Neural progenitor cell (in vitro differentiated cells): ENCODE results near the gene RABGAP1. TPM values are rescaled to one million over a fixed set of nuclear protein-coding genes. Genes with fewer than 3 reads are reported as not detected.
A peak's percentile ranks its signal among the peaks of the same experiment; 100 is the strongest.

Source experiments
- DNase-seq: peaks from one replicate; pipeline ENCODE4 v3.0.0-alpha.2; 2016; ENCODE audit warnings: low spot score
- H2AFZ ChIP-seq: fragments of 200-600 bp; sonication (generic); replicated peaks from 2 replicates; pipeline ENCODE4 v1.6.1; 2016; ENCODE audit warnings: antibody characterized with exemption
- H3F3A ChIP-seq: fragments of 200-600 bp; sonication (generic); 2 replicates; pipeline ENCODE4 v1.6.1; 2016; ENCODE audit warnings: antibody characterized with exemption, low read depth
- H3K27ac ChIP-seq: fragments of 200-600 bp; sonication (generic); 2 replicates; pipeline ENCODE4 v1.5.1; 2016; ENCODE audit warnings: mild to moderate bottlenecking
- H3K27me3 ChIP-seq: fragments of 200-600 bp; sonication (generic); 2 replicates; pipeline ENCODE4 v1.6.1; 2016; ENCODE audit warnings: mild to moderate bottlenecking, moderate library complexity
- H3K36me3 ChIP-seq: fragments of 200-600 bp; sonication (generic); 2 replicates; pipeline ENCODE4 v1.5.1; 2016
- H3K4me1 ChIP-seq: fragments of 200-600 bp; sonication (generic); 2 replicates; pipeline ENCODE4 v1.6.1; 2016; ENCODE audit warnings: mixed run types
- H3K4me2 ChIP-seq: fragments of 200-600 bp; sonication (generic); 2 replicates; pipeline ENCODE4 v1.6.1; 2016
- H3K4me3 ChIP-seq: fragments of 200-600 bp; sonication (generic); 2 replicates; pipeline ENCODE4 v1.5.1; 2016
- H3K79me2 ChIP-seq: fragments of 200-600 bp; sonication (generic); 2 replicates; pipeline ENCODE4 v1.6.1; 2016; ENCODE audit warnings: low read depth
- H3K9ac ChIP-seq: fragments of 200-600 bp; sonication (generic); 2 replicates; pipeline ENCODE4 v1.6.1; 2016
- H3K9me3 ChIP-seq: fragments of 200-600 bp; sonication (generic); 2 replicates; pipeline ENCODE4 v1.5.1; 2016; ENCODE audit warnings: low read depth
- H4K20me1 ChIP-seq: fragments of 200-600 bp; sonication (generic); 2 replicates; pipeline ENCODE4 v1.6.1; 2016; ENCODE audit warnings: low read depth
- H3K27ac Mint-ChIP-seq: 3 replicates; pipeline ENCODE4 v1.8.0; 2021; ENCODE audit warnings: mixed read lengths
- H3K27me3 Mint-ChIP-seq: 2 replicates; pipeline ENCODE4 v1.8.0; 2022; ENCODE audit warnings: low read depth, mild to moderate bottlenecking, inconsistent platforms, moderate library complexity, mixed read lengths; ENCODE audit not compliant: insufficient read depth
- H3K36me3 Mint-ChIP-seq: 3 replicates; pipeline ENCODE4 v1.8.0; 2021; ENCODE audit warnings: mixed read lengths
- H3K4me1 Mint-ChIP-seq: 3 replicates; pipeline ENCODE4 v1.8.0; 2021; ENCODE audit warnings: mixed read lengths
- H3K4me3 Mint-ChIP-seq: 3 replicates; pipeline ENCODE4 v1.8.0; 2021; ENCODE audit warnings: mild to moderate bottlenecking, moderate library complexity, mixed read lengths
- H3K9me3 Mint-ChIP-seq: 3 replicates; pipeline ENCODE4 v1.8.0; 2020; ENCODE audit warnings: mixed read lengths
- CTCF ChIP-seq: fragments of 200-600 bp; sonication (generic); IDR thresholded peaks from 2 replicates; pipeline ENCODE4 v1.5.1; 2017; ENCODE audit warnings: antibody characterized with exemption, mild to moderate bottlenecking
- EZH2 ChIP-seq: fragments of 200-600 bp; sonication (generic); IDR thresholded peaks from 2 replicates; pipeline ENCODE4 v1.6.1; 2017; ENCODE audit warnings: antibody characterized with exemption, mild to moderate bottlenecking, moderate library complexity
- EZH2phosphoT487 ChIP-seq: fragments of 200-600 bp; sonication (generic); IDR thresholded peaks from 2 replicates; pipeline ENCODE4 v1.6.1; 2017; ENCODE audit warnings: antibody characterized with exemption
- total RNA-seq: library from RNA; depleted of rRNA; stranded (reverse); fragments of >200 nt; gene quantifications from 2 replicates; pipeline ENCODE4 v1.2.3, GENCODE V29; 2015; ENCODE audit warnings: low replicate concordance

The RABGAP1 gene
- total RNA-seq, 1 donor from 2014 or later, result 55.2 TPM

GRCh38 chr9:123108976-123109375 is 168.2 kb downstream of the RABGAP1 start:
- Mint-ChIP-seq H3K36me3 (peaks cover 17% of the 10 kb centered on the region), H3K27ac (peak overlapping the region; percentile 66), H3K9me3 (no peaks in the 10 kb centered on the region), H3K4me1 (peaks cover 3% of the 10 kb centered on the region), H3K27me3 (no peaks in the 10 kb centered on the region), H3K4me3 (no peak overlapping the region)
- Histone ChIP-seq H3K9ac (no peak overlapping the region), H3K36me3 (no peaks in the 10 kb centered on the region), H3F3A (no peaks in the 10 kb centered on the region), H3K27ac (no peak overlapping the region), H2AFZ (no peak overlapping the region), H3K79me2 (no peaks in the 10 kb centered on the region), H3K4me3 (no peak overlapping the region), H3K27me3 (no peaks in the 10 kb centered on the region), H3K4me2 (no peak overlapping the region), H3K4me1 (peaks cover 8% of the 10 kb centered on the region), H3K9me3 (no peaks in the 10 kb centered on the region), H4K20me1 (peaks cover 14% of the 10 kb centered on the region)
- no peak for TF ChIP-seq CTCF
- TF ChIP-seq EZH2phosphoT487, result no peak
- no peak for TF ChIP-seq EZH2
- DNase-seq, result no peak

GRCh38 chr9:123109540-123110279 is 168.9 kb downstream of the RABGAP1 start:
- no peak for DNase-seq
- H3K4me2 ChIP-seq, result no peak overlapping the region
- peaks cover 17% of the 10 kb centered on the region for H3K36me3 Mint-ChIP-seq
- H3F3A ChIP-seq, result no peaks in the 10 kb centered on the region
- H3K4me3 Mint-ChIP-seq, result no peak overlapping the region
- H3K27me3 Mint-ChIP-seq, result no peaks in the 10 kb centered on the region
- H3K4me1 Mint-ChIP-seq, result peaks cover 3% of the 10 kb centered on the region
- H3K9me3 ChIP-seq, result no peaks in the 10 kb centered on the region
- H3K4me3 ChIP-seq, result no peak overlapping the region
- peaks cover 8% of the 10 kb centered on the region for H3K4me1 ChIP-seq
- H3K27ac ChIP-seq, result no peak overlapping the region
- no peaks in the 10 kb centered on the region for H3K27me3 ChIP-seq
- H3K9me3 Mint-ChIP-seq, result no peaks in the 10 kb centered on the region
- no peaks in the 10 kb centered on the region for H3K79me2 ChIP-seq
- no peaks in the 10 kb centered on the region for H3K36me3 ChIP-seq
- no peak overlapping the region for H3K27ac Mint-ChIP-seq
- H4K20me1 ChIP-seq, result peaks cover 14% of the 10 kb centered on the region
- H2AFZ ChIP-seq, result no peak overlapping the region
- TF ChIP-seq EZH2 (no peak), CTCF (no peak), EZH2phosphoT487 (no peak)
- H3K9ac ChIP-seq, result no peak overlapping the region

- TF ChIP-seq EZH2, result no peak
- no peak for DNase-seq
- Histone ChIP-seq H3K9ac (no peak overlapping the region), H3K4me1 (peaks cover 8% of the 10 kb centered on the region), H3F3A (no peaks in the 10 kb centered on the region), H4K20me1 (peaks cover 14% of the 10 kb centered on the region), H3K36me3 (no peaks in the 10 kb centered on the region), H3K9me3 (no peaks in the 10 kb centered on the region), H3K4me3 (no peak overlapping the region), H3K4me2 (no peak overlapping the region), H3K79me2 (no peaks in the 10 kb centered on the region), H3K27me3 (no peaks in the 10 kb centered on the region), H2AFZ (no peak overlapping the region), H3K27ac (peak overlapping the region; percentile 10)
- Mint-ChIP-seq H3K4me3 (no peak overlapping the region), H3K4me1 (peaks cover 3% of the 10 kb centered on the region), H3K27ac (peak overlapping the region; percentile 33), H3K36me3 (peaks cover 17% of the 10 kb centered on the region), H3K27me3 (peaks cover 2% of the 10 kb centered on the region), H3K9me3 (no peaks in the 10 kb centered on the region)
Measured at GRCh38 chr9:123111427-123112014, 170.7 kb downstream of the RABGAP1 start.
